Activated gamma-delta T cell treated with Interleukin-2 at 50 U/mL for 16 hours (primary cell): ENCODE measurements around the gene CAPN6.

ENCODE experiments used
- DNase-seq: peaks from one replicate; pipeline ENCODE4 v3.0.0-alpha.2; 2020

The CAPN6 gene

DNA sequence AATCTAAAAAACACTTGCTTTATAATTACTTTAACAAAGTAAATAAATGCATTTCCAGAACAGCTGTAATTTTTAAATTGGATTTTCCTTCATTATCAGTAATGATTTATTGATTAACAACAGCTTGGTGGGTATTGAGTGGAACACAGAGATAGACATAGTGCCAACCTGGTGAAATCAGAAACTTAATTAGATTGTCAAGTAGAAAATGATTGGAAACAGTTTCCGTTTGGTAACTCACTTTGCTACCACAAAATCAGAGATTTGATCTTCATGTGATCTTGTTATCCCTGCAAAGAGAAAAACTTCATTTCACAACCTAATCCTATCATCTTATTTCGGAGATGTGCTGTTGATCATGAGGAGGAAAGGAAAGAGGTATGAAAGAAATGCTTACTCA lies 70.8 kb downstream of the CAPN6 start:
- no peak for DNase-seq
